ENCODE measurements around the gene TLL2.

The TLL2 gene

DNA sequence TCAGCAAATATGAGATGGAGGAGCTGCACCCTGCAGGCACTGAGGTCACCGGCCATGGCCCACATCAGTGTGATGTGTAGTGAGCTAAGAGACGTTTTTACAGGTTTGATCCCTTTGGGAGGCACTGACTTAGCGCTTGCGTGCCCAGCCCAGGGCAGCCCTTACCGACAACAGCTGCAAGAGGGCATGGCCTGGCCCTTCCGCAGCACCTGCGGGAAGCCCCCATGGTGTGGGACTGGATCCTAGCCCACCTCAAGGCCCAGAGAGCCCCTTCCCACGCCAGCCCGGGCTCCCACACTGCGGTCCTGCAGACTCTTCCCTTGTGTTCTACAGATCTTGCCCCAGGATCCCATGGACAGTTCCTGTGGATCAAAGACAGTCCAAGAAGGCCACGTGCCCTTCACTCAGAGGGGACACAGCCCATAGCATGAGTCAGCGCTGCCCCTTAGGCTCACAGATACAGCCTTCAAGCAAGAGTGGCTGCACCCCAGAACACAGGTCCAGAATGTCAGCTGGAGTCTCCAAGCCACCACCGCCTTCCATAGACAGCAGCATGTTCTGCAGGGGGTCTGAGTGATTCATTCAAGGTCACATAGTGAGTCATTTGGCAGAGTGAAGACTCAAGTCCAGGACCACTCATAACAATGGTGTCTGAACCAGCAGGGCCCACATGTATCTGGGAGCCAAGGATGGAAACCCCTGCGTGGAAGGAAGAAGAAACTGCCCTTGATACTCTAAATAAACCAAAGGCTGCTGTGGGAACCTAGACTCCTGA, 25.4 kb downstream of the TLL2 start:
- H3K27ac ChIP-seq = no peak overlapping the region
- TF ChIP-seq, protein P1, sequence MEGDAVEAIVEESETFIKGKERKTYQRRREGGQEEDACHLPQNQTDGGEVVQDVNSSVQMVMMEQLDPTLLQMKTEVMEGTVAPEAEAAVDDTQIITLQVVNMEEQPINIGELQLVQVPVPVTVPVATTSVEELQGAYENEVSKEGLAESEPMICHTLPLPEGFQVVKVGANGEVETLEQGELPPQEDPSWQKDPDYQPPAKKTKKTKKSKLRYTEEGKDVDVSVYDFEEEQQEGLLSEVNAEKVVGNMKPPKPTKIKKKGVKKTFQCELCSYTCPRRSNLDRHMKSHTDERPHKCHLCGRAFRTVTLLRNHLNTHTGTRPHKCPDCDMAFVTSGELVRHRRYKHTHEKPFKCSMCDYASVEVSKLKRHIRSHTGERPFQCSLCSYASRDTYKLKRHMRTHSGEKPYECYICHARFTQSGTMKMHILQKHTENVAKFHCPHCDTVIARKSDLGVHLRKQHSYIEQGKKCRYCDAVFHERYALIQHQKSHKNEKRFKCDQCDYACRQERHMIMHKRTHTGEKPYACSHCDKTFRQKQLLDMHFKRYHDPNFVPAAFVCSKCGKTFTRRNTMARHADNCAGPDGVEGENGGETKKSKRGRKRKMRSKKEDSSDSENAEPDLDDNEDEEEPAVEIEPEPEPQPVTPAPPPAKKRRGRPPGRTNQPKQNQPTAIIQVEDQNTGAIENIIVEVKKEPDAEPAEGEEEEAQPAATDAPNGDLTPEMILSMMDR (IDR thresholded peaks at IDR 0.05) = no peak
- no peak for DNase-seq (ENCODE audit: low spot score)
- H3K4me3 ChIP-seq = no peak overlapping the region

DNA sequence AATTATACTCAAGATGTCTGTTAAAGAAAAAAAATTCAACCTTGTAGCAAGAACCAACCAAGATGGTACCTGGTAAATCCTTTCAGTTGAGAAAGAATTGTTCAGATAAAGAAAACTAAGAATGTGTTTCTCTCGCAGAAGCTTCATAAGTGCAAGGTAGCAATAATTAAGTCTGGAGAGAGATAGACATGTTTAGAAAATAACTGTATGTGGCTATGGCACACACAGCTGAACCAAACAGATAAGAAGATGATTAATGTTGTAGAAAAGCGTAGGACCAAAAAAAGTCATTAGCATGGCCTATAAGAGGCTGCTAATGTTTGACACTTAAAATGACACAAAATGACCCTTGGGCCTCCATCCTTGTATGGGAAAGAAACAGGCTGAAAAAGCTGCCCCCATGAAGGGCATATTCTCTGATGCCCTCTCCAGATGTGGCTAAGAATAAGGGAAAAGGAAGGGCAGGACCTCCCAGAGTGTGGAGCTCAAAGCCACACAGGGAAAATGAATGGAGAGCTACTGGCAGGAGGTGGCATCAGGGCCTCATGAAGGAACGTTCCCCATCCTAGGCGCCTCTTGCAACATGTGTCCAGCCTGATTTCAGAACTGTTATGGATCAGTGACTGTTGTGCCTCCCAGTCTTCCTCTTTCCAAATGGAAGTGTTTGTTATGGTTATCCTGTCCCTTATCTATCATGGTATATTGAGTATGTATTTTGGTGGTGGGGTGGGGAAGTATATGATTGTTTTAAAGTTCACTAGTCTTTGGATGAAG, 30.7 kb downstream of the TLL2 start:
- DNase-seq (ENCODE audit: low spot score) = no peak
- TF ChIP-seq, protein P1 (IDR thresholded peaks at IDR 0.05) = no peak
- no peak overlapping the region for H3K27ac ChIP-seq
- no peak overlapping the region for H3K4me3 ChIP-seq

DNA sequence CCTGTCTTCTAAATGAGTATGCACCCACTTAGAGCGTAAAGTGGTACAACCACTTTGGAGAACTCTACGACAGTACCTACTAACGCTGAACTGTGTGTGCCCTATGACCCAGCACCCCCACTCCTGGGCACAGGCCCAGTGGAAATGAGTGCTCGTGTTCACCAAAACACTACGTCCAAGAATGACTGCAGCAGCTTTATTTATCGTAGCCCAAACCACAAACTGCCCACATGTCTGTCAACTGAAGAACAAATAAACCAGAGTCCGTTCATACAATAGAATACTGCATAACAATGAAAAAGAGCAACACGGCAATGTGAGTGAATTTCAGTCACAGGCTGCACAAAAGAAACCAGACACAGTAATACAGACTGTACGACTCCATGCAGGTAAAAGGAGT, 35.4 kb downstream of the TLL2 start:
- DNase-seq (ENCODE audit: low spot score) = no peak
- no peak overlapping the region for H3K4me3 ChIP-seq
- no peak overlapping the region for H3K27ac ChIP-seq
- TF ChIP-seq, protein P1 (IDR thresholded peaks at IDR 0.05) = no peak

DNA sequence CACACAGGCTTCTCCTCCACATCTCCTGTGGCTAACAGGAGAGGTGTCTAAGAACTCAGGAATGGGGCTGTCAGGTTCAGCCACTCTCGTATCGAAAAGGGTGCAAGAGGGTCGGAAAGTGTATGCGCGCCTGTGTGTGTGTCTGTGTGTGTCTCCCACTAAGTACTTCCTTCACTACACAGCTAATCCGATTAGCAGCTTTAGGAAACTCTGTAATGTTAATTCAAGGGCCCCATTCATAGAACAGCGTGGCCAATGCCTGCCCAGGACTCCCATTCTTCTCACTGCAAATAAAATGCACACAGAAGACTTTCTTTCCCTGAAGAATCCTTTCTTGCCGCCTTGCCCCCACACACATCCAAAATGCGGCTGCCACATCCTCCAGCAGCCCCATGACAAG, 39.9 kb downstream of the TLL2 start:
- Histone ChIP-seq H3K4me3 (no peak overlapping the region), H3K27ac (no peak overlapping the region)
- no peak for DNase-seq (ENCODE audit: low spot score)
- TF ChIP-seq, protein P1 (IDR thresholded peaks at IDR 0.05) = no peak

DNA sequence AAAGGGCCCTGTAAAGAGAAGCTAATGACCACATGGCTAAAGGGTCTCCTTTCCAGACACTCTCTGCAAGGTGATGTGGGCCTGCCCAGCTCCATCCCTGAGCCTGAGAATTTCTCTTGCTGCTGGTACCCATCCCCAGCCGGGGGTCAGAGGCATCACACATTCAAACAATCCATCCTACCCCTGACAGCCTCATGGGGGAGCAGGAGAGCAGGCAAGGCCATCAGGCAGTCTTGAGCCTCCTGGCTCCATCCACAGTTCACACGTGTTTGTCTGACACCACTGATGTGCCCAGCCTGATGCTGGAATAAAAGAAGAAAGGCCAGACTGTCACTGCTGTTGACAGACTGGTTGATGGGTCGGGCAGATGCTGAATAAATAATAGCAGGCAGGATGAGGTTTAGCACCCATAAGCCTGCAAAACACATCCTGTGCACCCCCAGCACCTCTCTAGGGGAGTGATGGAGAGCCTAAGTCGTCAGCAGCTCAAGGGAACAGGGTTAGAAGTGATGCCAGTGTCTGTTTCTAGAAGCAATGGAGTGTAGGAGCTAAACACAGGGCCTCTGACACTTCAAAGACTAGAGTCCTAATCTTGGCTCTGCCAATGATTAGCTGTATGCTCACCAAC, 43.5 kb downstream of the TLL2 start:
- Histone ChIP-seq H3K4me3 (no peak overlapping the region), H3K27ac (no peak overlapping the region)
- TF ChIP-seq, protein P1 (IDR thresholded peaks at IDR 0.05) = no peak
- no peak for DNase-seq (ENCODE audit: low spot score)

DNA sequence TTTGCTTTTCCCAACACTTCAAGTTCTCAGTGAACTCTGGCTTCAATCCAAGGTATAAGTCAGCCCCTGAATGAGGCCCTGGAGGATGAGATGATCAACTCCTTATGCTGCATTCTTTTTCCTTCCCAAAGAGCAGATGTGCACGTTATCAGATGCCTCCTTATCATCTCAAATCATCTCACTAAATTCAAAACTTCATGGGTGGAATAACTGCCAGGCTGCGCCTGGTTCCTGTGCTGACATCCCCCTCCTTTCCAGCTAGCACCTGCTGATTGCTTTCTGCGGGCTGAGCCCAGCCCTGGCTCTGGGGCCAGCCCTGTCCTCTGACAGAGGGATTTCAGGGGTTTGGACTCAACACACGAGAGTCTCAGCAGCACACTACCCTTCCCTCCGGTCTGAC, 44.9 kb downstream of the TLL2 start:
- H3K4me3 ChIP-seq = no peak overlapping the region
- DNase-seq (ENCODE audit: low spot score) = no peak

More for the DNA sequence above, 44.9 kb downstream of the TLL2 start:
- TF ChIP-seq, protein P1 (IDR thresholded peaks at IDR 0.05) = no peak
- H3K27ac ChIP-seq = no peak overlapping the region
